Gastroesophageal sphincter (tissue), 3 donors: ENCODE results near the gene PGBD5.

Experiments used
- CTCF ChIP-seq, 4 experiments: fragments of 200-600 bp in 2 of 4; fragments of 450-650 bp in 2 of 4; sonication (generic) in 1 of 4; IDR thresholded peaks; one replicate each; pipeline ENCODE4 v1.5.1; 2017 to 2019; ENCODE audit warnings: antibody characterized with exemption in 4 of 4, mild to moderate bottlenecking in 2 of 4, moderate library complexity in 2 of 4
- EP300 ChIP-seq: sonication (generic); formaldehyde crosslinking; IDR thresholded peaks from one replicate; pipeline ENCODE4 v1.6.1; 2017; ENCODE audit warnings: antibody characterized with exemption, mild to moderate bottlenecking
- POLR2A ChIP-seq, 2 donors: fragments of 450-650 bp; IDR thresholded peaks; one replicate each; pipeline ENCODE4 v1.6.1; 2017; ENCODE audit warnings: antibody characterized with exemption in 2 of 2, mild to moderate bottlenecking in 2 of 2, moderate library complexity in 1 of 2
- POLR2AphosphoS5 ChIP-seq: sonication (generic); formaldehyde crosslinking; IDR thresholded peaks from one replicate; pipeline ENCODE4 v1.6.1; 2017; ENCODE audit warnings: antibody characterized with exemption

GRCh38 chr1:230345139-230345885 lies 80.8 kb downstream of the PGBD5 start:
- TF ChIP-seq CTCF (IDR thresholded peaks at IDR 0.05) (no peak), POLR2A (IDR thresholded peaks at IDR 0.05) (no peak), POLR2AphosphoS5 (no peak), EP300 (no peak)
